Measurements from ENCODE around the gene TAS2R46. TPM values are rescaled to one million over a fixed set of nuclear protein-coding genes. Genes with fewer than 3 reads are reported as not detected.
"Not testable (repeated sequence)": the region's sequence is repeated elsewhere in the genome, so short reads cannot be mapped to it uniquely, and the experiment has no call there.

Gene TAS2R46
- total RNA-seq, 2 experiments from 2014 or later = 1.4 to 1.5 TPM

- H3K27ac Mint-ChIP-seq = no peak overlapping the region
- H3K9me3 Mint-ChIP-seq (ENCODE audit: insufficient read depth) = no peaks in the 10 kb centered on the region
- ChIA-PET POLR2A (no interaction called here), CTCF (no interaction called here)
- H3K4me1 Mint-ChIP-seq (ENCODE audit: low read depth) = no peaks in the 10 kb centered on the region
- H3K27me3 Mint-ChIP-seq (ENCODE audit: low read depth) = no peaks in the 10 kb centered on the region
- DNase-seq = no peak
- H3K36me3 Mint-ChIP-seq (ENCODE audit: low read depth) = peaks cover 9% of the 10 kb centered on the region
- ATAC-seq = no peak
- no peak overlapping the region for H3K4me3 Mint-ChIP-seq
Measured at GRCh38 chr12:11071414-11071813, 9.3 kb upstream of the TAS2R46 start.

- H3K4me1 Mint-ChIP-seq (ENCODE audit: low read depth) = no peaks in the 10 kb centered on the region
- ATAC-seq (no peak), DNase-seq (no peak)
- H3K27me3 Mint-ChIP-seq (ENCODE audit: low read depth) = no peaks in the 10 kb centered on the region
- CTCF ChIA-PET = no interaction called here
- POLR2A ChIA-PET = no interaction called here
- H3K9me3 Mint-ChIP-seq (ENCODE audit: insufficient read depth) = peaks cover under 1% of the 10 kb centered on the region
- H3K4me3 Mint-ChIP-seq = no peak overlapping the region
- H3K36me3 Mint-ChIP-seq (ENCODE audit: low read depth) = peaks cover 10% of the 10 kb centered on the region
- H3K27ac Mint-ChIP-seq = no peak overlapping the region
Measured at GRCh38 chr12:11070999-11071398, 8.9 kb upstream of the TAS2R46 start.

- Mint-ChIP-seq H3K27ac (no peak overlapping the region), H3K4me3 (no peak overlapping the region), H3K4me1 (ENCODE audit: low read depth) (no peaks in the 10 kb centered on the region), H3K27me3 (ENCODE audit: low read depth) (no peaks in the 10 kb centered on the region), H3K9me3 (ENCODE audit: insufficient read depth) (peaks cover 7% of the 10 kb centered on the region), H3K36me3 (ENCODE audit: low read depth) (peaks cover 15% of the 10 kb centered on the region)
- DNase-seq = no peak
- ChIA-PET CTCF (no interaction called here), POLR2A (no interaction called here)
- ATAC-seq = no peak
Measured at GRCh38 chr12:11069854-11070365, 7.8 kb upstream of the TAS2R46 start.

- ChIA-PET CTCF (no interaction called here), POLR2A (no interaction called here)
- H3K4me3 Mint-ChIP-seq = no peak overlapping the region
- H3K36me3 Mint-ChIP-seq (ENCODE audit: low read depth) = peaks cover 15% of the 10 kb centered on the region
- no peak overlapping the region for H3K27ac Mint-ChIP-seq
- H3K27me3 Mint-ChIP-seq (ENCODE audit: low read depth) = no peaks in the 10 kb centered on the region
- peaks cover 7% of the 10 kb centered on the region for H3K9me3 Mint-ChIP-seq (ENCODE audit: insufficient read depth)
- H3K4me1 Mint-ChIP-seq (ENCODE audit: low read depth) = no peaks in the 10 kb centered on the region
- DNase-seq (no peak), ATAC-seq (no peak)
Measured at GRCh38 chr12:11067514-11067913, 5.4 kb upstream of the TAS2R46 start.

GRCh38 chr12:11059784-11060183, 2.3 kb downstream of the TAS2R46 start:
- Mint-ChIP-seq H3K4me3 (no peak overlapping the region), H3K27me3 (ENCODE audit: low read depth) (no peaks in the 10 kb centered on the region), H3K27ac (no peak overlapping the region), H3K9me3 (ENCODE audit: insufficient read depth) (peaks cover 7% of the 10 kb centered on the region), H3K4me1 (ENCODE audit: low read depth) (no peaks in the 10 kb centered on the region), H3K36me3 (ENCODE audit: low read depth) (peaks cover 14% of the 10 kb centered on the region)
- ChIA-PET CTCF (no interaction called here), POLR2A (no interaction called here)
- no peak for DNase-seq
- no peak for ATAC-seq

- CTCF ChIA-PET = no interaction called here
- H3K4me1 Mint-ChIP-seq (ENCODE audit: low read depth) = no peaks in the 10 kb centered on the region
- ATAC-seq (no peak), DNase-seq (no peak)
- POLR2A ChIA-PET = no interaction called here
- H3K9me3 Mint-ChIP-seq (ENCODE audit: insufficient read depth) = peaks cover 7% of the 10 kb centered on the region
- no peaks in the 10 kb centered on the region for H3K27me3 Mint-ChIP-seq (ENCODE audit: low read depth)
- H3K36me3 Mint-ChIP-seq (ENCODE audit: low read depth) = peaks cover 14% of the 10 kb centered on the region
- H3K4me3 Mint-ChIP-seq = no peak overlapping the region
- no peak overlapping the region for H3K27ac Mint-ChIP-seq
Measured at GRCh38 chr12:11059041-11059440, 3.1 kb downstream of the TAS2R46 start.

GRCh38 chr12:11055306-11055705, 6.8 kb downstream of the TAS2R46 start:
- H3K4me1 Mint-ChIP-seq (ENCODE audit: low read depth) = no peaks in the 10 kb centered on the region
- H3K27me3 Mint-ChIP-seq (ENCODE audit: low read depth) = no peaks in the 10 kb centered on the region
- H3K9me3 Mint-ChIP-seq (ENCODE audit: insufficient read depth) = peaks cover 32% of the 10 kb centered on the region
- POLR2A ChIA-PET = no interaction called here
- peaks cover 30% of the 10 kb centered on the region for H3K36me3 Mint-ChIP-seq (ENCODE audit: low read depth)
- no peak for ATAC-seq
- no peak overlapping the region for H3K27ac Mint-ChIP-seq
- DNase-seq = no peak
- CTCF ChIA-PET = no interaction called here
- no peak overlapping the region for H3K4me3 Mint-ChIP-seq

GRCh38 chr12:11049806-11050531, 12.1 kb downstream of the TAS2R46 start:
- peaks cover 32% of the 10 kb centered on the region for H3K9me3 Mint-ChIP-seq (ENCODE audit: insufficient read depth)
- CTCF ChIA-PET; H3K4me3 Mint-ChIP-seq; H3K27me3 Mint-ChIP-seq (ENCODE audit: low read depth); H3K4me1 Mint-ChIP-seq (ENCODE audit: low read depth); POLR2A ChIA-PET; H3K27ac Mint-ChIP-seq; ATAC-seq; DNase-seq: not testable (repeated sequence)
- peaks cover 37% of the 10 kb centered on the region for H3K36me3 Mint-ChIP-seq (ENCODE audit: low read depth)

DNA sequence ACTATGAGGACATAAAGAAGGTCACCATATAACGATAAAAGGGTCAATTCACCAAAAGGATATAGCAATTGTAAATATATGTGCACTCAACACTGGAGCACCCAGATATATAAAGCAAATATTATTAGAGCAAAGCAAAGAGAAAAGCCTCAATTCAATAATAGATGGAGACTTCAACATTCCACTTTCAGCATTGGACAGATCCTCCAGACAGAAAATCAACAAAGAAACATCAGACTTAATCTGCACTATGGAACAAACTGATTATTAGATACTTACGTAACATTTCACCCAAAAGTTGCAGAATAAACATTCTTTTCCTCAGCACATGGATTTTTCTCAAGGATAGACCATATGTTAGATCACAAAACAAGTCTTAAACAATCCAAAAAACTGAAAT, 20.7 kb downstream of the TAS2R46 start:
- H3K4me3 Mint-ChIP-seq; DNase-seq; CTCF ChIA-PET; POLR2A ChIA-PET; H3K27ac Mint-ChIP-seq; ATAC-seq; H3K4me1 Mint-ChIP-seq (ENCODE audit: low read depth); H3K27me3 Mint-ChIP-seq (ENCODE audit: low read depth); H3K9me3 Mint-ChIP-seq (ENCODE audit: insufficient read depth): not testable (repeated sequence)
- H3K36me3 Mint-ChIP-seq (ENCODE audit: low read depth) = peaks cover 44% of the 10 kb centered on the region

DNA sequence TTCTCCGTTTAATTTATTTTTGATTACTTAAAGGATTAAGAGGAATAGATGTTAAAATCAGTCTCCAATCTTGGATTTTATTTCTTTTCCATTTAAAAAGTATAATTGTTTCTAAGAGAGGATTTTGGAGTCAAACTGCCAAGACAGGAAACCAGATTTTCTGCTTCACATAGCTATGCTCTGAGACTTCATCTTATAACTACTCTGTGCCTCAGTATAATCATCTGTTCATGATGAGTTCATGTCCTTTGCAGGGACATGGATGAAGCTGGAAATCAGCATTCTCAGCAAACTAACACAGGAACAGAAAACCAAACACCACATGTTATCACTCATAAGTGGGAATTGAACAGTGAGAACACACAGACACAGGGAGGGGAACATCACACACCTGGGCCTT, 21.9 kb downstream of the TAS2R46 start:
- ChIA-PET POLR2A (no interaction called here), CTCF (no interaction called here)
- no peaks in the 10 kb centered on the region for H3K27me3 Mint-ChIP-seq (ENCODE audit: low read depth)
- H3K4me1 Mint-ChIP-seq (ENCODE audit: low read depth) = no peaks in the 10 kb centered on the region
- no peak for DNase-seq
- peaks cover 39% of the 10 kb centered on the region for H3K36me3 Mint-ChIP-seq (ENCODE audit: low read depth)
- H3K9me3 Mint-ChIP-seq (ENCODE audit: insufficient read depth) = no peaks in the 10 kb centered on the region
- H3K4me3 Mint-ChIP-seq = no peak overlapping the region
- H3K27ac Mint-ChIP-seq = no peak overlapping the region
- no peak for ATAC-seq

DNA sequence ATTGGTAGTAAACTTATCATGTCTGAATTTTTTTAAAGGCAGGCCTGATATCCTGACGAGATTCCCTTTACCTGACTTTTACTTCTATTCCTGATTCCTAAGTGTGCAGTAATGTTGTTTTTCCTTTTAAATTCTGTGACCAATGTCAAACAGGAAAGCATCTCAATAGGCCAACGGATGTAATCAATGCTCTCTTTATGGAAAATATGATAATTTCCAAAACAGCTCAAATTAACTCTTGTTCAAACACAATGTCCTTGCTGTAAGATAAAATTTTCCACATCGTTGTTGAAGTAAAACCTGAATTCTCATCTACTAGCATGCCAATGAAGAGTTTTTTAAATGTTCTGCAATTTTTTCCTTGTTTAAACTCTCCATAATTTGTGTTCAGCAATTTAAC, 22.9 kb downstream of the TAS2R46 start:
- H3K36me3 Mint-ChIP-seq (ENCODE audit: low read depth) = peaks cover 34% of the 10 kb centered on the region
- H3K27me3 Mint-ChIP-seq (ENCODE audit: low read depth) = no peaks in the 10 kb centered on the region
- DNase-seq (no peak), ATAC-seq (no peak)
- no peak overlapping the region for H3K4me3 Mint-ChIP-seq
- no peaks in the 10 kb centered on the region for H3K9me3 Mint-ChIP-seq (ENCODE audit: insufficient read depth)
- no peak overlapping the region for H3K27ac Mint-ChIP-seq
- POLR2A ChIA-PET = no interaction called here
- CTCF ChIA-PET = no interaction called here
- H3K4me1 Mint-ChIP-seq (ENCODE audit: low read depth) = no peaks in the 10 kb centered on the region

GRCh38 chr12:11033959-11034358, 28.1 kb downstream of the TAS2R46 start:
- ATAC-seq; CTCF ChIA-PET; H3K4me3 Mint-ChIP-seq; H3K4me1 Mint-ChIP-seq (ENCODE audit: low read depth); H3K27me3 Mint-ChIP-seq (ENCODE audit: low read depth); DNase-seq; POLR2A ChIA-PET; H3K27ac Mint-ChIP-seq; H3K9me3 Mint-ChIP-seq (ENCODE audit: insufficient read depth): not testable (repeated sequence)
- H3K36me3 Mint-ChIP-seq (ENCODE audit: low read depth) = peaks cover 23% of the 10 kb centered on the region

- Mint-ChIP-seq H3K36me3 (ENCODE audit: low read depth) (peaks cover 26% of the 10 kb centered on the region), H3K27me3 (ENCODE audit: low read depth) (no peaks in the 10 kb centered on the region), H3K4me1 (ENCODE audit: low read depth) (no peaks in the 10 kb centered on the region), H3K4me3 (no peak within 1 kb of the TSS), H3K27ac (no peak within 1 kb of the TSS), H3K9me3 (ENCODE audit: insufficient read depth) (no peaks in the 10 kb centered on the region)
- CTCF ChIA-PET = no interaction called here
- POLR2A ChIA-PET = no interaction called here
- DNase-seq (no peak), ATAC-seq (no peak)
Measured at GRCh38 chr12:11031307-11031706, 30.8 kb downstream of the TAS2R46 start, which contains the start of gene TAS2R31. TAS2R31 (minus strand) TSS chr12:11031407; CDS start chr12:11031335, 72 bp downstream.

Measured in activated CD8-positive, alpha-beta T cell treated with anti-CD3 and anti-CD28 coated beads, Interleukin-2, amount 10 ng/mL, durations not matched to agents 7 days and 5 days (primary cell).